HS-27A (cell line): ENCODE results near the gene DLG1.
A peak's percentile ranks its signal among the peaks of the same experiment; 100 is the strongest.

Source experiments
- DNase-seq: peaks from one replicate; pipeline ENCODE4 v3.0.0-alpha.2; 2012; ENCODE audit warnings: low read depth, missing footprints

DLG1 gene

GRCh38 chr3:197248341-197248740, 50.1 kb downstream of the DLG1 start:
- DNase-seq: no peak

GRCh38 chr3:197244751-197245150, 53.7 kb downstream of the DLG1 start:
- no peak for DNase-seq

DNA sequence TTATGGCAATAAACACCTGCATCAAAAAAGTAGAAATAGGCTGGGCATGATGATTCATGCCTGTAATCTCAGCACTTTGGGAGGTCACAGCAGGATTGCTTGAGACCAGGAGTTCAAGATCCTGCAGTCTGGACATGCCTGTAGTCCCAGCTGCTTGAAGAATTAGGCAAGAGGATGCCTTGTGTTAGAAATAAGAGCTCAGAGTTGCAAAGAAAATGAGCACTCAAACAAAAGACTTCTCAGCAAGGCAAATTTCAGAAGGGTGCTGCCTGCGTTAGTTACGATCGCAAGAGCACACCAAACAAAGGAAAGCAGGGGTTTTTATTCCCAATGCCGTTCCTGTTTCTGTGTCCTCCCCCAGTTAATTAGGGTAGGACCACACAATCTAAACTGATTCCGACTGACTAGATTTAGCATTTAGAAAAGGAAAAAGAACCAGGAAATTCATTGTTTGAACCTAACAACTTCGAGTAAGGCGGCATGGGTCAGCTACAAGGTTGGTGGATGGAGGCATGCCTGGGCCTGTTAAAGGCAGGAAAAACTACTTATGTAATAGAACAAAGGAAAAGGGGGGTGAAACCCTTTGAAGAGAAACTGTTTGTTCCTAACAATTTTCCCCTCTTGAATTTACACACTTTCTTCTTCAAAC, 55.5 kb downstream of the DLG1 start:
- no peak for DNase-seq

DNA sequence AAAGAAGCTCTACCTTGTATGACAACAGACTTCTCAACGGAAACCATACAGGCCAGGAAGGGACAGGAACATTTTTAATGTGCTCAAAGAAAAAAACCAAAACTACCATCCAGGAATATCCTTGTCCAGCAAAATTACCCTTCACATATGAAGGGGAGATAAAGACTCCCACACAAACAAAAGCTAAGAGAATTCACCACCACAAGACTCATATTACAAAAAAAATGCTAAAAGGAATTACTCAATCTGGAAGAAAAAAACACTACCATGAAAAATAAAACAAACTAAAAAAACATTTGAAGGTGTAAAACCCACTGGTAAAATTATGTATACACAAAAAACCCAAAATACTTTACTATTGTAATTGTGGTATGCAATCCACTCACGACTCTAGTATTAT, 57.2 kb downstream of the DLG1 start:
- no peak for DNase-seq

DNA sequence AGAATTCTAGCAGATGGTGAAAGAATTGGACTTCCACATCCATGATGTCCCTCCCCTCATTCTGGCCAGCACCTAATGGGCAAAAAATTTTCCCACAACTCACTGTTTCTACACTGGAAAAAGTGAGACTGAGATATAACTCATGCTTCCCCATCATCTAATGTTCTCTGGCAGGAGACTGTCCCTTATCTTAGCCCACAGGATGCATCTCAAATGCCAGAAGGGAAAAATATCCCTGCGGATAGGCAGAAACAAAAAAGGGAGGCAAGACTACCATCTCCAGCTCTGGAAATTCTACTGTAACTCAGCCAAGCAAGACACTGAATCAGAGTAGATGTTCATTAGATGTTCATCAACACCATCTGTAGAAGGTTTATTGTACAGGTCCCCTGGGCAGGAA, 58.6 kb downstream of the DLG1 start:
- no peak for DNase-seq

DNA sequence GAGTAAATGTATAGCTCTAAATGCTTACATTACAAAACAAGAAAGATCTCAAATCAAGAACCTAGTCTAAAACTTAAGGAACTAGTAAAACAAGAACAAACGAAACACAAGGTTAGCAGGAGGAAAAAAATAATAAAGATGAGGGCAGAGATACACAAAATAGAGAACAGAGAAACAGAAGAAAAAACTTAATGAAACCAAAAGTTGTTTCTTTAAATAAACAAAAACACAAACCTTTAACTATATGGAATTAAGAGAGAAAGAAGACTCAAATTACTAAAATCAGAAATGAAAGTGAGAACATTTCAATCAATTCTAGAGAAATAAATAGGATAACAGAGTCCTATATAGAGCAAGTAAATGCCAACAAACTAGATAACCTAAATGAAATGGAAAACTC, 59.6 kb downstream of the DLG1 start:
- no peak for DNase-seq

DNA sequence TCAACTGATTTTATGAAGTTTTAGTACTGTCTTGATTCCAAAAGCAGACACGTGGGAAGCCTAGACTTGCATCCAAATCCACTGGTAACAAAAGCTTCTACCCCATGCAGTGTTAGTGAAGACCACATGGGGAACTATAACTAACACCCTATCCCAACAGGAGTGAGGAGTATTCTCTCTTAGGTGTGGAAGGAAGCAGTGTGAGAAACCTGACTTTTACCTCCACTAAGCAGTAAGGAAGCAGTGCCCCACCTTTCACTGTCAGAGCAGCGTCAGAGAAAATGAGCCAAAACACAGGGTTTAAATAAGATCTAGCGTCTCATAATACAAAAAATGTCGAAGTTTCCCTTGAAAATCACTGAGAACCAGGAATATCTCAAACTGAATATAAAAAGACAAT, 60.5 kb downstream of the DLG1 start:
- no peak for DNase-seq

DNA sequence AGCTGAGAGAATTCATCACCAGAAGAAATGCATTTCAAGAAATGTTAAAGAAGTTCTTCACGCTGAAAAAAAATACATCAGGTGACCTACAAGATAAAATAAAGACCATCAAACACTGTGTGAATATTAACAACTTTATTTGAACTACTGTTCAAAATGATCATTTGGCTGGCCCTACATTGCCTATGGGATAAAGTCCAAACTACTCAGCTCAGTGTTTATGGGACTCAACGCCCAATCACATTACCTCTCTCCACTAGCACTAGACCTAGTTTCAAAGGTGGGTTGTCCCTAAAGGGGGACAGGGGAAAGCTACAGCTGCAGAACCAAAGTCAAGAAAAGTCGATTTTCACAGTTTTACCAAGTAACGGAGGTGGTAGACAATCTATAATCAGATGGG, 62.0 kb downstream of the DLG1 start:
- DNase-seq: no peak

DNA sequence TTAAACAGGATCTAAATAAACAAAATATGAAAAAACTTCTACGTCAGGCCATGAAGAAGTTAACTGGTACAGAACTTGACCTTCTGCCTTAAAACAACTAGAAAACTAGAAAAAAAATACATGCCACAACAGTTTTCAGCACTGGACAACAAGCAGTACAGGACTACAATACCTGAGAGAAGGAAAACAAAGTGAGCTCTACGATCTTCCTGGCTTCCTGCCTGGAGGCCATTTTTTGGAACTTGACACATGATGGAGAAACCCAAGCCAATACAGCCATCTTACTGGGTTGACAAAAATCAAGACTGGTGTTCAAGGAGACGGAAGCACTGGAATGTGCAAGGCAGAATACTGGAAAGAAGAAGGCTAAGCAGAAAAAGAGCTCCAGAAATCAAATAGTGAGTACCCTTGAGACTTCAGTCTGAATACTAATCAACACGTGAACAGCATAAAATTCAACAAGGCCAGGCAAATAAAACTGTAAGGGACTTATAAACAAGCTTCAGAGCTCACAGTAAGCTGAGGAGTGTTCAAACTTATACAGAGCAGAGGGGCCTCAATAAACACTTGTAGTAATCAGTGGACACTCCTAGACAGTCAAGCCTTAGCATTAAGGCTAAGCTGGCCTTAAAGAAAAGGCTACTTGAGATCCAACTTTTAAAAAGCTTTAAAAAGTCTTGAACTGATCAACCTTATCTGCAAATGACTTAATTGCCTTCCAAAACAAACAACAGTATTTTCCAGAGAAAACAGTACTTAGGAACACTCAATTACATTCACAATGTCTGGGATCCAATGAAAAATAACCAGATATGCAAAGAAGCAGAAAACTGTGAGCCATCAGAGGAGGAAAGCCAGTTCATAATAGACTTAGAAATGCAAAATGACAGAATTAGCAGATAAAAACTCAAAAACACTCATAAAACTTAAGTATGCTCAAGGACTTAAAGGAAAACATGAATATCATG, 63.2 kb downstream of the DLG1 start:
- DNase-seq: no peak

- no peak for DNase-seq
These were observed 67.1 kb downstream of the DLG1 start for GRCh38 chr3:197231321-197231720.

DNA sequence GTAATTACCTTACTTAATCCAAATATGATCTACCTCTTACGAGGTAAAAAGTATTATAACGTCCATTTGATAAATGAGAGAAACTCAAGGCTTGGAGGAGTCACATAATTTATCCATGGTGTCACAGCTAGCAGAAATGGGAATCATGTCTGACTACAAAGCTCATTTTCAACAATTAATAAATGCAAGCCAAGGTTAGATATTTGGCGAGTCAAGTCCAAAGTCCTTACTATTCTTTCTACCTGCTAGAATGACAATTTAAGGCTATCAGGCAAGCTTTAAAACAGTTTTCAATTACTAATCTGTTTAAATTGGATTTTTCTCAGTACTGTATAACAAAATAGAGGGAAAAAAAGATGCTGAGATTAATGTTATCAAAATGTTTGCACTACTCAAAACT, 68.6 kb downstream of the DLG1 start:
- DNase-seq: no peak

DNA sequence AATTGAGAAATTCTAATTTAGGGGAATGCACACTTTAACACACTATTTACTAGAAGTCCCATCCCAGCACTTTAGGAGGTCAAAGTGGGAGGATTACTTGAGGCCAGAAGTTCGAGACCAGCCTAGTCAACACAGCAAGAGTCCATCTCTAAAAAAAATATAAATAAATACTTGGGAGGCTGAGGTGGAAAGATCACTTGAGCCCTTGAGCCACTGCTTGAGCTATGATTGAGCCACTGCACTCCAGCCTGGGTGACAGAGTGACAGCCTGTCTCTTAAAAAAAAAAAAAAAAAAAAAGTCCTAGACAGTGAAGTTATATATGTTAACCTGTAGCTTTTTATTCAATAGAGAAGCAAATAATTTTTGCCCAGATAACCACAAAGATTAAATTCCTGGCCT, 69.2 kb downstream of the DLG1 start:
- DNase-seq: no peak

- no peak for DNase-seq
These were observed 70.4 kb downstream of the DLG1 start for GRCh38 chr3:197227780-197228574.

- DNase-seq: no peak
These were observed 72.2 kb downstream of the DLG1 start for GRCh38 chr3:197226179-197226578.

GRCh38 chr3:197225579-197225978, 72.8 kb downstream of the DLG1 start:
- no peak for DNase-seq

DNA sequence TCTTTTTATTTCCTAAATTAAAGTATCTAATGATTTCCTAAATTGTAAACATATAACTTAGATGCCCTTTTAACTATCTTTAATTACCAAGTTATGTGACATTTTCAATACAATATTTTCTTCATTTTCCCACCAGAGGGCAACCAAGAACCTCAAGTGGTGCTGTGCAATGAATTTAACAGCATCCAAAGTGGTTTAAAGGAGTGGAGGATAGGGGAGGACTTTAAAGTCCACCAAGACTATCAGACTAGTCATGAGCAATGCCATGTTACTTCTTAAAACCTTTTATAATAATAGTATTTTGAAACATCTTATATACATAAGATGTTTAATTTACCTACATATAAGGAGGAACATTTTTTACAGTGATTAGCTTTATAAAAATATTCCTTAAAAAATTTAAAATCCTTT, 74.4 kb downstream of the DLG1 start:
- DNase-seq: peak; percentile 22

GRCh38 chr3:197222937-197223370, 75.5 kb downstream of the DLG1 start:
- DNase-seq: no peak

GRCh38 chr3:197219619-197220018, 78.8 kb downstream of the DLG1 start:
- DNase-seq: no peak

DNA sequence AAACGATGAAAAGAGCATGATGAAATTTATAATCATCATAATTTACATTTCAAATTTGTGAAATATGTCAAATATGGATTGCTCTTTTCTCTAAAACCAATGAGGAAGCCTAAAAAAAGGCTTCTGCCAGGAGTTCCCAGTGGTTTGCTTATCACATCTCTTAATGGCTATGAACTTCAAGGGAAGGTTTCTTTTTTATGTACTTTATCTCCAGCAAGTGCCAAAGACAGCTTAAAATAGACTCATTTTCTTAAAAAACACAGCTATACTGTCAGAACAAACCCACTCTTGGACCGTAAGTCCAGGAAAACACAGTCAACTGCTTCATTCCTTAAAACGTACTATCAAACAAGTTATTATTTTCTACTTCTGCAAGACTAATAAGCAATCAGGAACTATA, 80.2 kb downstream of the DLG1 start:
- DNase-seq: no peak

GRCh38 chr3:197216914-197217313, 81.5 kb downstream of the DLG1 start:
- peak; percentile 9 for DNase-seq

DNA sequence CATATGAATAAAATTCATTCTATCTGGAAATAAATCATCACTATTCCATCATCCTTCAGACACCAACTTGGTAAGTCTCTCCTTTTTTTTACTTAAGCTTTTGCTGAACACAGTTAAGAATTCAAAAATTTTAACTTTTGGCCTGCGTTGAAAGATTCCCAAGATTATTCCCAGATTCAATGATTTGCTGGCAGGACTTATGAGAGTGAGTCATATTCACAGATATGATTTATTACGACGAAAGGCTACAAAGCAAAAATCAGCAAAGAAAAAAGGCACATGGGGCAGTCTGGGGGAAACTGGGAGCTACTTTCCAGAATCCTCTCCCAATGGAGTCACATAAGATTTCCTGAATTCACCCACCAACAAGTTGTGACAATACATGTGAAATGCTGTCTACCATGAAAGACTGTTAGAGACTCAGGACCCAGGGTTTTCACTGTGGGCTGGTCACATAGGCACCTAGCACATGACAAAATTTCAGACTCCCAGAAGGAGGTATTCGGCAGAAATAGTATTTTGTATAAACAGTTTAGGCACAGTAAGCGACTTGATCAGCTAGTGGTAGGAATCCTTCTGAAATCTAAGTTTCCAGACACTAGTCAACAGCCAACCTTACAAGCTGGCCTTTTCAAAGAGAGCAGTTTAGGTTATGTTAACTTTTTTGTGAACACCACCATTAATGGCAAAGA, 82.1 kb downstream of the DLG1 start:
- peak; percentile 69 for DNase-seq

DNA sequence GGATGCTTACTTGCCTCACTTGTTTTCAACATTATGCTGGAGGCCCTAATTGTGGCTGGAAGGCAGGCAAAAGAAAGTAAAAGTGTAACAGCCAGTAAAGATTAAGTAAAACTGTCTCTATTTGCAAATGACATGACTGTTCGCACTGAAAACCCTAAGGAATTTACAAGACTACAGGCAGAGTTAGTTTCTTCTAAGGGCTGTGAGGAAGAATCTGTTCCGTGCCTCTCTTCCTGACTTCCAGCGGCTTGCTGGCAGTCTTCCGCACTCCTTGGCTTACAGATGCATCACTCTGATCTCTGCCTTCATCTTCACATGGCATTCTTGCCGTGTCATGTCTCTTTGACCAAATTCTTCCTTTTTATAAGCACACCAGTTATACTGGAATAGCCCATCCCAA, 86.1 kb downstream of the DLG1 start:
- no peak for DNase-seq
